Smooth muscle cell (in vitro differentiated cells): ENCODE results near the gene STK10. TPM values are rescaled to one million over a fixed set of nuclear protein-coding genes. Genes with fewer than 3 reads are reported as not detected.

ENCODE experiments used
- DNase-seq: peaks from one replicate; lab custom pipeline; 2025; ENCODE audit not compliant: unreplicated experiment; lab: John Stamatoyannopoulos, UW
- H2AFZ ChIP-seq: fragments of 200-600 bp; sonication (generic); 2 replicates; pipeline ENCODE4 v1.6.0; 2016; ENCODE audit warnings: antibody characterized with exemption, low read depth, mild to moderate bottlenecking
- H3F3A ChIP-seq: fragments of 200-600 bp; sonication (generic); 2 replicates; pipeline ENCODE4 v1.6.0; 2017; ENCODE audit warnings: antibody characterized with exemption, low read depth
- H3K27ac ChIP-seq: fragments of 200-600 bp; sonication (generic); 2 replicates; pipeline ENCODE4 v1.5.1; 2016; ENCODE audit warnings: low read depth, mild to moderate bottlenecking
- H3K27me3 ChIP-seq: fragments of 200-600 bp; sonication (generic); 2 replicates; pipeline ENCODE4 v1.6.1; 2016; ENCODE audit warnings: low read depth, mild to moderate bottlenecking
- H3K36me3 ChIP-seq: fragments of 200-600 bp; sonication (generic); 2 replicates; pipeline ENCODE4 v1.5.1; 2016; ENCODE audit warnings: low read depth
- H3K4me1 ChIP-seq: fragments of 200-600 bp; sonication (generic); 2 replicates; pipeline ENCODE4 v1.5.1; 2016; ENCODE audit warnings: low read depth
- H3K4me2 ChIP-seq: fragments of 200-600 bp; sonication (generic); 2 replicates; pipeline ENCODE4 v1.6.0; 2016; ENCODE audit warnings: mild to moderate bottlenecking
- H3K4me3 ChIP-seq: fragments of 200-600 bp; sonication (generic); 2 replicates; pipeline ENCODE4 v1.5.1; 2016; ENCODE audit warnings: mild to moderate bottlenecking
- H3K79me2 ChIP-seq: fragments of 200-600 bp; sonication (generic); 2 replicates; pipeline ENCODE4 v1.6.0; 2016; ENCODE audit warnings: low read depth, mild to moderate bottlenecking
- H3K9ac ChIP-seq: fragments of 200-600 bp; sonication (generic); 2 replicates; pipeline ENCODE4 v1.6.0; 2016; ENCODE audit warnings: low read depth
- H3K9me3 ChIP-seq: fragments of 200-600 bp; sonication (generic); replicated peaks from 2 replicates; pipeline ENCODE4 v1.5.1; 2016; ENCODE audit warnings: low read depth
- H4K20me1 ChIP-seq: fragments of 200-600 bp; sonication (generic); 2 replicates; pipeline ENCODE4 v1.6.0; 2016; ENCODE audit warnings: low read depth
- CTCF ChIP-seq: fragments of 200-600 bp; sonication (generic); IDR thresholded peaks from 2 replicates; pipeline ENCODE4 v1.5.1; 2017; ENCODE audit warnings: borderline replicate concordance, mild to moderate bottlenecking, antibody characterized with exemption; ENCODE audit not compliant: insufficient read depth, poor library complexity, severe bottlenecking
- WGBS: methylation state at CpG from one replicate; pipeline ENCODE4 v1.1.7; 2016; ENCODE audit warnings: low lambda C conversion rate; 5-methylcytosine and 5-hydroxymethylcytosine counted together
- polyA plus RNA-seq: library from polyadenylated mRNA; unstranded; fragments of >200 nt; fragmentation: Nextera tagmentation; extraction: Ambion mirVana; gene quantifications from 2 replicates; pipeline ENCODE4 v1.2.1, GENCODE V29; 2016
- total RNA-seq: library from RNA; depleted of rRNA; stranded (reverse); fragments of >200 nt; gene quantifications from 2 replicates; pipeline ENCODE4 v1.2.3, GENCODE V29; 2014

The STK10 gene
- total and polyA plus RNA-seq, 2 experiments from 2014 or later = 10.7 to 26.0 TPM

DNA sequence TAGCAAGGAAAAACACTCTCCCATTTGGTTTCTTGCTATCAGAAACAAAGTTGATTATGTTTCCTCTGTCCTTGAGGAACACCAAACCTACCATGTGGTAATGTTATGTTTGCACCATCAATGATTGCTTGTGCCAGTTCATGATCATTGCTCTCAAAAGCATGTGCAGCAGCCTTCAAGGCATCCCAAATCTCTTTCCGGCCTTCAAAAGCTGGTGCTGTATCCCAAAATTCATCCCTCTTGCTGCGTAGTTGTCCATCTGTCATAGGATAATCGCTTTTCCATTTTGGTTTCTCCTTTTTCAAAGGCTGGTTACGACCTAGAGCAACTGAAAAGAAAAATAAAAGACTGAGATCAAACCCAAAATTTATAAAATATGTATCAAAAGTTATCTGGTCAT is 46.0 kb upstream of the STK10 start:
- H3K4me2 ChIP-seq = no peak overlapping the region
- H3K27me3 ChIP-seq = no peaks in the 10 kb centered on the region
- no peak for TF ChIP-seq CTCF
- peaks cover 11% of the 10 kb centered on the region for H3K36me3 ChIP-seq
- no peak overlapping the region for H3K27ac ChIP-seq
- no peaks in the 10 kb centered on the region for H3F3A ChIP-seq
- 97% methylated on average over 4 of the region's 4 CpGs for WGBS
- H3K9ac ChIP-seq = no peak overlapping the region
- peaks cover 76% of the 10 kb centered on the region for H4K20me1 ChIP-seq
- no peak overlapping the region for H3K4me3 ChIP-seq
- DNase-seq = no peak
- peaks cover 61% of the 10 kb centered on the region for H3K79me2 ChIP-seq
- no peak overlapping the region for H2AFZ ChIP-seq
- peaks cover 13% of the 10 kb centered on the region for H3K4me1 ChIP-seq
- H3K9me3 ChIP-seq = no peaks in the 10 kb centered on the region

DNA sequence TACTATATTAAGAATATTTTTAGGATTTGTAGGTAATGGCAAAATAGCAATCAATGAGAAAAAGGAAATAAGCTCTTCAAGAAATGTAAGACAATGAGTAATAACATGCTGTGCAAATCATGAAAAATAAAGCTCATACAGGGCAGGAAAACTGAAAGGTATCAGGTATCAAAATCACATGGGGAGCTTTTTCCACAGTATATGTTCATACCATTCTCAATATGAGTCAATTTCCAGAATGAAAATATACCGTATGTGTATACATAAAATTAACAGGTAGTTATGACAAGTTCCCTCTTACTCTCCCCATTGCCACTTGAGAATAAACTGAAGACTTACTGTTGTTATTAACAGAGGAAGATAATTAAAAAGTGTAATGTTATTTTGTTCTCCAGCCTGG is 41.9 kb upstream of the STK10 start:
- H3K79me2 ChIP-seq = peaks cover 30% of the 10 kb centered on the region
- H3K36me3 ChIP-seq = peaks cover 11% of the 10 kb centered on the region
- no peak overlapping the region for H3K9ac ChIP-seq
- no peak for DNase-seq
- no peak overlapping the region for H3K27ac ChIP-seq
- H3K4me3 ChIP-seq = no peak overlapping the region
- H4K20me1 ChIP-seq = peaks cover 45% of the 10 kb centered on the region
- no peak overlapping the region for H2AFZ ChIP-seq
- H3K4me2 ChIP-seq = no peak overlapping the region
- TF ChIP-seq CTCF = no peak
- H3F3A ChIP-seq = no peaks in the 10 kb centered on the region
- H3K4me1 ChIP-seq = peaks cover 9% of the 10 kb centered on the region
- H3K9me3 ChIP-seq = no peaks in the 10 kb centered on the region
- 100% methylated on average over 1 of the region's 1 CpG for WGBS
- H3K27me3 ChIP-seq = no peaks in the 10 kb centered on the region

- no peak for TF ChIP-seq CTCF
Measured at GRCh38 chr5:172224996-172225395, 37.0 kb upstream of the STK10 start.

More at GRCh38 chr5:172224996-172225395, 37.0 kb upstream of the STK10 start:
- no peaks in the 10 kb centered on the region for H3F3A ChIP-seq
- H2AFZ ChIP-seq = no peak overlapping the region
- H3K27ac ChIP-seq = no peak overlapping the region
- no peak for DNase-seq
- H3K79me2 ChIP-seq = peaks cover 36% of the 10 kb centered on the region
- H3K4me1 ChIP-seq = peaks cover 17% of the 10 kb centered on the region
- WGBS = 85% methylated on average over 1 of the region's 1 CpG
- no peak overlapping the region for H3K4me3 ChIP-seq
- H3K9me3 ChIP-seq = no peaks in the 10 kb centered on the region
- H3K27me3 ChIP-seq = no peaks in the 10 kb centered on the region
- peaks cover 22% of the 10 kb centered on the region for H4K20me1 ChIP-seq
- H3K36me3 ChIP-seq = peaks cover 5% of the 10 kb centered on the region
- no peak overlapping the region for H3K9ac ChIP-seq
- no peak overlapping the region for H3K4me2 ChIP-seq
